Breast epithelium (tissue), 4 donors: Measurements from ENCODE around the gene ATP5ME. TPM values are rescaled to one million over a fixed set of nuclear protein-coding genes. Genes with fewer than 3 reads are reported as not detected.

Experiments
- DNase-seq, 2 donors: peaks; one replicate each; pipeline ENCODE4 v3.0.0-alpha.2; 2019; ENCODE audit warnings: low spot score in 2 of 2
- H3K27ac ChIP-seq, 2 donors: fragments of 200-600 bp; sonication (generic) in 1 of 2; one replicate each; pipeline ENCODE4 v1.5.1; 2016 to 2019; ENCODE audit warnings: mild to moderate bottlenecking in 1 of 2
- H3K27me3 ChIP-seq, 2 donors: fragments of 200-600 bp; sonication (generic) in 1 of 2; one replicate each; pipeline versions ENCODE4 v1.5.1 to v1.6.0; 2017 to 2019; ENCODE audit warnings: control low read depth in 1 of 2, mild to moderate bottlenecking in 1 of 2
- H3K36me3 ChIP-seq: fragments of 200-600 bp; one replicate; pipeline ENCODE4 v1.5.1; 2019
- H3K4me1 ChIP-seq, 2 donors: fragments of 200-600 bp; sonication (generic); one replicate each; pipeline ENCODE4 v1.5.1; 2016 to 2019; ENCODE audit warnings: control low read depth in 1 of 2
- H3K4me3 ChIP-seq, 3 donors: fragments of 200-600 bp; sonication (generic); 1 replicate in 2 of 3; 2 replicates in 1 of 3; pipeline ENCODE4 v1.5.1; 2016 to 2019; ENCODE audit warnings: mild to moderate bottlenecking in 3 of 3, moderate library complexity in 2 of 3
- H3K9me3 ChIP-seq, 2 donors: fragments of 200-600 bp; sonication (generic) in 1 of 2; one replicate each; pipeline ENCODE4 v1.5.1; 2016 to 2019; ENCODE audit warnings: control low read depth in 1 of 2
- POLR2A ChIP-seq: fragments of 450-650 bp; IDR thresholded peaks from one replicate; pipeline ENCODE4 v1.6.1; 2016; ENCODE audit warnings: antibody characterized with exemption, mild to moderate bottlenecking, moderate library complexity
- POLR2AphosphoS5 ChIP-seq, 3 donors: sonication (generic); formaldehyde crosslinking; IDR thresholded peaks; one replicate each; pipeline ENCODE4 v1.6.1; 2017; ENCODE audit warnings: antibody characterized with exemption in 3 of 3
- intact Hi-C: fragments of 100-400 bp; cut with DNase I; formaldehyde crosslinking; loops from one replicate; pipeline ENCODE4 v1.15.1; 2023; ENCODE audit warnings: low total_unique reads
- total RNA-seq, 3 donors: library from RNA; depleted of rRNA; stranded (reverse); fragments of >200 nt; gene quantifications; one replicate each; pipeline ENCODE4 v1.1.0, GENCODE V29; 2016
- TF ChIP-seq, protein P1 (sequence below), 3 donors: fragments of 450-650 bp; IDR thresholded peaks; one replicate each; pipeline ENCODE4 v1.5.1; 2016 to 2017; ENCODE audit warnings: antibody characterized with exemption in 3 of 3, mild to moderate bottlenecking in 3 of 3, moderate library complexity in 3 of 3

ATP5ME gene
- total RNA-seq, 3 donors from 2014 or later = 108 to 179 (median 128) TPM

GRCh38 chr4:688854-689681 is 15.0 kb upstream of the ATP5ME start, which contains the start of gene SLC49A3:
Gene SLC49A3, minus strand, starts transcription at chr4:689151. Its CDS starts 24 bp downstream, at chr4:689127.
- TF ChIP-seq, protein P1, sequence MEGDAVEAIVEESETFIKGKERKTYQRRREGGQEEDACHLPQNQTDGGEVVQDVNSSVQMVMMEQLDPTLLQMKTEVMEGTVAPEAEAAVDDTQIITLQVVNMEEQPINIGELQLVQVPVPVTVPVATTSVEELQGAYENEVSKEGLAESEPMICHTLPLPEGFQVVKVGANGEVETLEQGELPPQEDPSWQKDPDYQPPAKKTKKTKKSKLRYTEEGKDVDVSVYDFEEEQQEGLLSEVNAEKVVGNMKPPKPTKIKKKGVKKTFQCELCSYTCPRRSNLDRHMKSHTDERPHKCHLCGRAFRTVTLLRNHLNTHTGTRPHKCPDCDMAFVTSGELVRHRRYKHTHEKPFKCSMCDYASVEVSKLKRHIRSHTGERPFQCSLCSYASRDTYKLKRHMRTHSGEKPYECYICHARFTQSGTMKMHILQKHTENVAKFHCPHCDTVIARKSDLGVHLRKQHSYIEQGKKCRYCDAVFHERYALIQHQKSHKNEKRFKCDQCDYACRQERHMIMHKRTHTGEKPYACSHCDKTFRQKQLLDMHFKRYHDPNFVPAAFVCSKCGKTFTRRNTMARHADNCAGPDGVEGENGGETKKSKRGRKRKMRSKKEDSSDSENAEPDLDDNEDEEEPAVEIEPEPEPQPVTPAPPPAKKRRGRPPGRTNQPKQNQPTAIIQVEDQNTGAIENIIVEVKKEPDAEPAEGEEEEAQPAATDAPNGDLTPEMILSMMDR (IDR thresholded peaks at IDR 0.05) = no peak
- TF ChIP-seq POLR2A = no peak
- no peak for TF ChIP-seq POLR2AphosphoS5 (IDR thresholded peaks at IDR 0.05)
- Histone ChIP-seq H3K27me3 (no peaks in the 10 kb centered on the region), H3K27ac (peak within 1 kb of the TSS; percentile 79 to 98), H3K36me3 (no peaks in the 10 kb centered on the region), H3K9me3 (no peaks in the 10 kb centered on the region), H3K4me1 (peaks cover 13 to 16% of the 10 kb centered on the region in 2 donors), H3K4me3 (peak within 1 kb of the TSS; percentile 57 to 84 (median 62))
- intact Hi-C loops = loop anchor here (5.0 kb wide), 1 partner anchor 1878 kb away; no protein-coding TSS in a partner anchor
- DNase-seq = no peak

- Histone ChIP-seq H3K27ac (peak overlapping the region; percentile 79 to 98), H3K9me3 (no peaks in the 10 kb centered on the region), H3K27me3 (no peaks in the 10 kb centered on the region), H3K4me3 (peak overlapping the region; percentile 57 to 84 (median 62)), H3K4me1 (peaks cover 13 to 16% of the 10 kb centered on the region in 2 donors), H3K36me3 (no peaks in the 10 kb centered on the region)
- no peak for TF ChIP-seq POLR2A
- TF ChIP-seq, protein P1 (IDR thresholded peaks at IDR 0.05) = no peak
- TF ChIP-seq POLR2AphosphoS5 (IDR thresholded peaks at IDR 0.05) = no peak
- DNase-seq = no peak
- intact Hi-C loops = loop anchor here (5.0 kb wide), 1 partner anchor 1879 kb away; no protein-coding TSS in a partner anchor
Measured at GRCh38 chr4:687971-688853, 14.1 kb upstream of the ATP5ME start.

GRCh38 chr4:687048-687970 is 13.2 kb upstream of the ATP5ME start:
- H3K27ac ChIP-seq = peak overlapping the region; percentile 79 to 98
- peak overlapping the region; percentile 24 to 84 (median 57) for H3K4me3 ChIP-seq
- H3K4me1 ChIP-seq = peaks cover 13 to 16% of the 10 kb centered on the region in 2 donors
- peak; percentile 83 to 89 for DNase-seq
- intact Hi-C loops = loop anchor here (5.0 kb wide), 1 partner anchor 1880 kb away; no protein-coding TSS in a partner anchor
- no peaks in the 10 kb centered on the region for H3K27me3 ChIP-seq
- H3K36me3 ChIP-seq = no peaks in the 10 kb centered on the region
- no peaks in the 10 kb centered on the region for H3K9me3 ChIP-seq
- TF ChIP-seq, protein P1 (IDR thresholded peaks at IDR 0.05) = no peak
- TF ChIP-seq POLR2A = peak; percentile 30

- no peaks in the 10 kb centered on the region for H3K36me3 ChIP-seq
- peak overlapping the region; percentile 79 to 98 for H3K27ac ChIP-seq
- no peaks in the 10 kb centered on the region for H3K9me3 ChIP-seq
- no peaks in the 10 kb centered on the region for H3K27me3 ChIP-seq
- TF ChIP-seq POLR2A (no peak), POLR2AphosphoS5 (IDR thresholded peaks at IDR 0.05) (no peak)
- TF ChIP-seq, protein P1 (IDR thresholded peaks at IDR 0.05) = no peak
- intact Hi-C loops = loop anchor here (5.0 kb wide), 1 partner anchor 1881 kb away; no protein-coding TSS in a partner anchor
- peaks cover 13 to 16% of the 10 kb centered on the region in 2 donors for H3K4me1 ChIP-seq
- no peak for DNase-seq
- H3K4me3 ChIP-seq = peak overlapping the region in 1 of 3 donors; percentile 84
Measured at GRCh38 chr4:686413-687040, 12.5 kb upstream of the ATP5ME start.
